ENCODE results near the gene PCBP3. TPM values are rescaled to one million over a fixed set of nuclear protein-coding genes. Genes with fewer than 3 reads are reported as not detected.

PCBP3 gene
- polyA plus RNA-seq, 1 donor (not counting 4 experiments of a cell fraction or from before 2014, with no cell fraction given): 0.25 TPM

DNA sequence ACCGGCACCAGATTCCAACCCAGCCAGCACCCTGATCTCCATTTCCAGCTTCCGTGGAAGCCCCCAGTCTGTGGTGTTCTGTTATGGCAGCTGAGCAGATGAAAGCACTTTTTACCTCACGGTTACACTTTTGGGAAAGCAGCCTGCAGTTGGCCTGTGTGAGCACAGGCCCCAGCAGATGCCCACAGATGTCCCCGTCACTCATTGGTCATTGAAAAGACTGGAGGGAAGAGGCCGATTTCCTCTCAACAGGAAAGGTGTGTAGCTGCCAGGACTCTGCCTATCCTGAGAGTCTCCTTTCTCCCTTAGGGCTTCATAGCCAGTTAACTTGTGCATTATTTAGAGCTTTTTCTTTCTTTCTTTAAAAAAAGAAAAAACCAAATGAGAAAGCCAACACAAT, 123.0 kb downstream of the PCBP3 start:
- TF ChIP-seq, protein P1, sequence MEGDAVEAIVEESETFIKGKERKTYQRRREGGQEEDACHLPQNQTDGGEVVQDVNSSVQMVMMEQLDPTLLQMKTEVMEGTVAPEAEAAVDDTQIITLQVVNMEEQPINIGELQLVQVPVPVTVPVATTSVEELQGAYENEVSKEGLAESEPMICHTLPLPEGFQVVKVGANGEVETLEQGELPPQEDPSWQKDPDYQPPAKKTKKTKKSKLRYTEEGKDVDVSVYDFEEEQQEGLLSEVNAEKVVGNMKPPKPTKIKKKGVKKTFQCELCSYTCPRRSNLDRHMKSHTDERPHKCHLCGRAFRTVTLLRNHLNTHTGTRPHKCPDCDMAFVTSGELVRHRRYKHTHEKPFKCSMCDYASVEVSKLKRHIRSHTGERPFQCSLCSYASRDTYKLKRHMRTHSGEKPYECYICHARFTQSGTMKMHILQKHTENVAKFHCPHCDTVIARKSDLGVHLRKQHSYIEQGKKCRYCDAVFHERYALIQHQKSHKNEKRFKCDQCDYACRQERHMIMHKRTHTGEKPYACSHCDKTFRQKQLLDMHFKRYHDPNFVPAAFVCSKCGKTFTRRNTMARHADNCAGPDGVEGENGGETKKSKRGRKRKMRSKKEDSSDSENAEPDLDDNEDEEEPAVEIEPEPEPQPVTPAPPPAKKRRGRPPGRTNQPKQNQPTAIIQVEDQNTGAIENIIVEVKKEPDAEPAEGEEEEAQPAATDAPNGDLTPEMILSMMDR (optimal IDR thresholded peaks at IDR 0.05 in 1 of 3, IDR thresholded peaks at IDR 0.05 in 1 of 3, conservative IDR thresholded peaks at IDR 0.05 in 1 of 3; ENCODE audit: extremely low read depth in 1 of 3, insufficient read depth in 2 of 3, low read length in 3 of 3): no peak
- TF ChIP-seq EZH2 (IDR thresholded peaks at IDR 0.05; ENCODE audit: low read length): no peak
- no peaks in the 10 kb centered on the region for H4K20me1 ChIP-seq (ENCODE audit: control insufficient read depth, extremely low read depth, insufficient read depth, low read length)
- no peaks in the 10 kb centered on the region for H3K9me3 ChIP-seq (ENCODE audit: control insufficient read depth, low read depth, low read length)
- H3K4me3 ChIP-seq (ENCODE audit: control insufficient read depth in 2 of 3, extremely low read depth in 1 of 3, insufficient read depth in 2 of 3, low read depth in 1 of 3, low read length in 3 of 3): no peak overlapping the region
- no peak overlapping the region for H3K27ac ChIP-seq (ENCODE audit: control insufficient read depth, insufficient read depth, low read length)
- H2AFZ ChIP-seq (ENCODE audit: control insufficient read depth, low read length): no peak overlapping the region
- dilution Hi-C loops (cut with MboI; ENCODE audit: extremely low pct_ligation_motif_present, low sequenced_read_pairs): no loop called here
- no peaks in the 10 kb centered on the region for H3K27me3 ChIP-seq (ENCODE audit: control insufficient read depth, extremely low read depth, insufficient read depth, low read length)
- no peak overlapping the region for H3K9ac ChIP-seq (ENCODE audit: control insufficient read depth, extremely low read depth, insufficient read depth, low read length)
- H3K4me1 ChIP-seq (ENCODE audit: control insufficient read depth, extremely low read depth, insufficient read depth, low read length): no peaks in the 10 kb centered on the region
- DNase-seq (ENCODE audit: low read depth, low spot score) (no peak), FAIRE-seq (no peak)
- H3K79me2 ChIP-seq (ENCODE audit: control insufficient read depth, insufficient read depth, low read length): no peaks in the 10 kb centered on the region
- H3K36me3 ChIP-seq (ENCODE audit: control insufficient read depth in 2 of 2, extremely low read depth in 1 of 2, insufficient read depth in 2 of 2, low read length in 2 of 2): no peaks in the 10 kb centered on the region
- no peak overlapping the region for H3K4me2 ChIP-seq (ENCODE audit: control insufficient read depth, extremely low read depth, insufficient read depth, low read depth, low read length)
- H3K9me1 ChIP-seq (ENCODE audit: control insufficient read depth, extremely low read depth, insufficient read depth, low read length): no peaks in the 10 kb centered on the region

DNA sequence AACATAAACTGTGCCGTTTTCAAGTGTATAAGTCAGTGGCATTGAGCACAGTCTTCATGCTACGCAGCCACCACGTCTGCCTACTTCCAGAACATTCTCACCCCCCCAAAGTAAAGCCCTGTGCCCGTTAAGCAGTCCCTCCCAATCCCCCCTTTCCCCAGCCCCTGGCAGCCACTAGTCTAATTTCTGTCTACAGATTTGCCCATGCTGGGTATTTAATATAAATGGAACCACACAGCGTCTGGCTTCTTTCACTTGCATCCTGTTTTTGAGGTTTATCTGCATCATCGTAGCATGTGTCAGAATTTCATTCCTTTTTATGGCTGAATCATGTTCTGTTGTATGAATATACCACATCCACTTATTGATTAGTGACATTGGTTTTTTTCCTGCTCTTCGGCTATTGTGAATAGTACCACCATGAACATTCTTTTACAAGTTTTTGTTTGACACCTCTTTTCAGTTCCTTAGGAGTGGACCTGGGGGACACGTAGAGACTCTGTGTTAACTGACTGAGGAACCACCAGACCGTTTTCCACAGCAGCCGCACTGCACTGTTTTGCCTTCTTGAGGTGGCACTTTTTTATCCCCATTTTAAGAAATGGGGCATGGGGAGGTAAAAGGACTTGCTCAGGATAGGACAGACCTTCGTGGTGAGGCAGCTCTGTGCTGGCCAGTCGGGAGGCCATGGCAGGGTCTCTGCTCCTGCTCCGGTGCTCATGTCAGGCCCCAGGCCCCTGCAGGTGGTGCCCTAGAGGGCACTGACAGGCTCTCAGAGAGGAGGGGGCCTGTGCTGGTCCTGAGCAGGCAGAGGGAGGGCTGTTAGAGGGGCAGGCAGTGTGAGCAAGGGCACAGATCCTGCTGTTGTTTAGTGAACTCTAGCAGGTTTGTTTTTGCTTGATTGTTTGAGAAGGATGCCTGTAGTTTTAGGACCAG, 123.8 kb downstream of the PCBP3 start:
- dilution Hi-C loops (cut with MboI; ENCODE audit: extremely low pct_ligation_motif_present, low sequenced_read_pairs): no loop called here
- no peak for FAIRE-seq

More for the DNA sequence above, 123.8 kb downstream of the PCBP3 start:
- no peaks in the 10 kb centered on the region for H3K9me3 ChIP-seq (ENCODE audit: control insufficient read depth, low read depth, low read length)
- TF ChIP-seq, protein P1 (optimal IDR thresholded peaks at IDR 0.05 in 1 of 3, IDR thresholded peaks at IDR 0.05 in 1 of 3, conservative IDR thresholded peaks at IDR 0.05 in 1 of 3; ENCODE audit: extremely low read depth in 1 of 3, insufficient read depth in 2 of 3, low read length in 3 of 3): no peak
- TF ChIP-seq EZH2 (IDR thresholded peaks at IDR 0.05; ENCODE audit: low read length): no peak
- no peak overlapping the region for H3K9ac ChIP-seq (ENCODE audit: control insufficient read depth, extremely low read depth, insufficient read depth, low read length)
- no peaks in the 10 kb centered on the region for H3K27me3 ChIP-seq (ENCODE audit: control insufficient read depth, extremely low read depth, insufficient read depth, low read length)
- H3K36me3 ChIP-seq (ENCODE audit: control insufficient read depth in 2 of 2, extremely low read depth in 1 of 2, insufficient read depth in 2 of 2, low read length in 2 of 2): no peaks in the 10 kb centered on the region
- H3K79me2 ChIP-seq (ENCODE audit: control insufficient read depth, insufficient read depth, low read length): no peaks in the 10 kb centered on the region
- H4K20me1 ChIP-seq (ENCODE audit: control insufficient read depth, extremely low read depth, insufficient read depth, low read length): no peaks in the 10 kb centered on the region
- no peaks in the 10 kb centered on the region for H3K4me1 ChIP-seq (ENCODE audit: control insufficient read depth, extremely low read depth, insufficient read depth, low read length)
- no peak overlapping the region for H3K4me3 ChIP-seq (ENCODE audit: control insufficient read depth in 2 of 3, extremely low read depth in 1 of 3, insufficient read depth in 2 of 3, low read depth in 1 of 3, low read length in 3 of 3)
- no peaks in the 10 kb centered on the region for H3K9me1 ChIP-seq (ENCODE audit: control insufficient read depth, extremely low read depth, insufficient read depth, low read length)
- no peak overlapping the region for H2AFZ ChIP-seq (ENCODE audit: control insufficient read depth, low read length)
- no peak overlapping the region for H3K27ac ChIP-seq (ENCODE audit: control insufficient read depth, insufficient read depth, low read length)
- H3K4me2 ChIP-seq (ENCODE audit: control insufficient read depth, extremely low read depth, insufficient read depth, low read depth, low read length): no peak overlapping the region
- no peak for DNase-seq (ENCODE audit: low read depth, low spot score)
